ENCODE data around the gene SH2D4B. TPM values are rescaled to one million over a fixed set of nuclear protein-coding genes. Genes with fewer than 3 reads are reported as not detected.

The SH2D4B gene
- total RNA-seq, 1 experiment from 2014 or later, result not detected

DNA sequence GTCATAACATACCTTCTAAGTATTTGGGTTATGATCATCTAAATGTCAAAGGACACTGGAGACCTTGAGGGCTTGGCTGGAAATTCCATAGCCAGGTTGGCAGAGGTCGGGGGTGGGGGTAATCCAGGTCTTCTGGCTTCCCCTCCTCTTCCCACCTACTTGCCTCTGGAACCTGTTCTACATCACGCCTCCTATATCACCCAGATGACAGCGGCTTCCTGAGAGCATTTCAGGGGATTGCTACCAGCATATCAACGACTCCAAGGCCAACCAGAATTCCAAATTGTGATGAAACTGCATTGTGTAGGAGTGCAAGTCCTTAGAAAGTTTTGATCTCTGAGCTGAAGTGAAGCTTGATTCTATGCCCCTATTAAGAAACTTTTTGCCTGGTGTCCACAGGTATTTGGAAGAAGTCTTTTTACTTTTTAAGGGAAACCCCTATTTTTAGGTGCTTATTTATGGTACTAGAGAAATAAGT lies 95.7 kb downstream of the SH2D4B start:
- no peaks in the 10 kb centered on the region for H3F3A ChIP-seq (ENCODE audit: low read length, unreplicated experiment)
- no peaks in the 10 kb centered on the region for H3K4me1 ChIP-seq (ENCODE audit: insufficient read depth, low read length)
- BruUV-seq (replicated peaks), result no TSS peak
- H3K9me2 ChIP-seq (replicated peaks; ENCODE audit: low read length), result no peaks in the 10 kb centered on the region
- no peak overlapping the region for H3K27ac ChIP-seq (ENCODE audit: low read length)
- no peak overlapping the region for H3K4me2 ChIP-seq (ENCODE audit: low read length)
- CTCF ChIA-PET, result no interaction called here
- no peak overlapping the region for H3K9ac ChIP-seq (ENCODE audit: low read length)
- no peaks in the 10 kb centered on the region for H4K20me1 ChIP-seq (ENCODE audit: low read length)
- POLR2A ChIA-PET (ENCODE audit: unreplicated experiment), result no interaction called here
- DNase-seq (no peak), ATAC-seq (no peak)
- no peaks in the 10 kb centered on the region for H3K79me2 ChIP-seq (ENCODE audit: low read length)
- no peak overlapping the region for H3K4me3 ChIP-seq (ENCODE audit: low read length)
- H3K27me3 ChIP-seq (ENCODE audit: low read length), result no peaks in the 10 kb centered on the region
- no peaks in the 10 kb centered on the region for H3K9me3 ChIP-seq (ENCODE audit: low read length)
- no peak overlapping the region for H2AFZ ChIP-seq (ENCODE audit: low read length)
- TF ChIP-seq, protein P1, sequence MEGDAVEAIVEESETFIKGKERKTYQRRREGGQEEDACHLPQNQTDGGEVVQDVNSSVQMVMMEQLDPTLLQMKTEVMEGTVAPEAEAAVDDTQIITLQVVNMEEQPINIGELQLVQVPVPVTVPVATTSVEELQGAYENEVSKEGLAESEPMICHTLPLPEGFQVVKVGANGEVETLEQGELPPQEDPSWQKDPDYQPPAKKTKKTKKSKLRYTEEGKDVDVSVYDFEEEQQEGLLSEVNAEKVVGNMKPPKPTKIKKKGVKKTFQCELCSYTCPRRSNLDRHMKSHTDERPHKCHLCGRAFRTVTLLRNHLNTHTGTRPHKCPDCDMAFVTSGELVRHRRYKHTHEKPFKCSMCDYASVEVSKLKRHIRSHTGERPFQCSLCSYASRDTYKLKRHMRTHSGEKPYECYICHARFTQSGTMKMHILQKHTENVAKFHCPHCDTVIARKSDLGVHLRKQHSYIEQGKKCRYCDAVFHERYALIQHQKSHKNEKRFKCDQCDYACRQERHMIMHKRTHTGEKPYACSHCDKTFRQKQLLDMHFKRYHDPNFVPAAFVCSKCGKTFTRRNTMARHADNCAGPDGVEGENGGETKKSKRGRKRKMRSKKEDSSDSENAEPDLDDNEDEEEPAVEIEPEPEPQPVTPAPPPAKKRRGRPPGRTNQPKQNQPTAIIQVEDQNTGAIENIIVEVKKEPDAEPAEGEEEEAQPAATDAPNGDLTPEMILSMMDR (conservative IDR thresholded peaks at IDR 0.05; ENCODE audit: low read depth, low read length), result no peak
- TF ChIP-seq EZH2 (IDR thresholded peaks at IDR 0.05; ENCODE audit: low read length, unreplicated experiment) (no peak), EZH2phosphoT487 (IDR thresholded peaks at IDR 0.05; ENCODE audit: borderline replicate concordance, low read length) (no peak)
- H3K36me3 ChIP-seq (ENCODE audit: low read depth, low read length), result no peaks in the 10 kb centered on the region
- intact Hi-C loops (cut with micrococcal nuclease), result no loop called here

DNA sequence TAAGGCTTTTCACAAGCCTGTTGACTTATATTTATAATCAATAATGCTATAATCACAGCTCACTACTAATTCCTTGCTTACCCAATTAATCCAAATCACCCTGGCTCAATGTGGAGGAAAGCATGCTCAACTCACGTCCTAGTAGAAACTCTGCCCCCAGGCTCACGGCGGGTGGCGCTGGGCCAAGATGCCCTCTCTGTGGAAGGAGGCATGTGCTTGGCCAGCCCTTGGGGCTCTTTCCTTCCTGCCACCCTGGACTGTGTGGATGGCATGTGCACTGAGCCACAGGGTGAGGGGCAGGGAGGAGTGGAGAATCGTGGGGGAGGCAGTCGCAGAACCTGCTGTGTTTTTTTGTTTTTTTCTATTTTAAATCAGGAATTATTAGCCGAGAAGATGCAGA lies 96.2 kb downstream of the SH2D4B start:
- H3K9me2 ChIP-seq (replicated peaks; ENCODE audit: low read length), result no peaks in the 10 kb centered on the region
- POLR2A ChIA-PET (ENCODE audit: unreplicated experiment), result no interaction called here
- no peak overlapping the region for H3K9ac ChIP-seq (ENCODE audit: low read length)
- no peak for TF ChIP-seq EZH2phosphoT487 (IDR thresholded peaks at IDR 0.05; ENCODE audit: borderline replicate concordance, low read length)
- TF ChIP-seq EZH2 (IDR thresholded peaks at IDR 0.05; ENCODE audit: low read length, unreplicated experiment), result no peak
- TF ChIP-seq, protein P1 (conservative IDR thresholded peaks at IDR 0.05; ENCODE audit: low read depth, low read length), result no peak
- no peaks in the 10 kb centered on the region for H4K20me1 ChIP-seq (ENCODE audit: low read length)
- H3K4me3 ChIP-seq (ENCODE audit: low read length), result no peak overlapping the region
- H3K9me3 ChIP-seq (ENCODE audit: low read length), result no peaks in the 10 kb centered on the region
- ATAC-seq, result no peak
- intact Hi-C loops (cut with micrococcal nuclease), result no loop called here
- BruUV-seq (replicated peaks), result no TSS peak
- CTCF ChIA-PET, result no interaction called here
- no peak overlapping the region for H2AFZ ChIP-seq (ENCODE audit: low read length)
- DNase-seq, result no peak
- H3K79me2 ChIP-seq (ENCODE audit: low read length), result no peaks in the 10 kb centered on the region
- no peak overlapping the region for H3K4me2 ChIP-seq (ENCODE audit: low read length)
- H3K36me3 ChIP-seq (ENCODE audit: low read depth, low read length), result no peaks in the 10 kb centered on the region
- H3K27ac ChIP-seq (ENCODE audit: low read length), result no peak overlapping the region
- H3K4me1 ChIP-seq (ENCODE audit: insufficient read depth, low read length), result no peaks in the 10 kb centered on the region
- H3K27me3 ChIP-seq (ENCODE audit: low read length), result no peaks in the 10 kb centered on the region
- H3F3A ChIP-seq (ENCODE audit: low read length, unreplicated experiment), result no peaks in the 10 kb centered on the region

DNA sequence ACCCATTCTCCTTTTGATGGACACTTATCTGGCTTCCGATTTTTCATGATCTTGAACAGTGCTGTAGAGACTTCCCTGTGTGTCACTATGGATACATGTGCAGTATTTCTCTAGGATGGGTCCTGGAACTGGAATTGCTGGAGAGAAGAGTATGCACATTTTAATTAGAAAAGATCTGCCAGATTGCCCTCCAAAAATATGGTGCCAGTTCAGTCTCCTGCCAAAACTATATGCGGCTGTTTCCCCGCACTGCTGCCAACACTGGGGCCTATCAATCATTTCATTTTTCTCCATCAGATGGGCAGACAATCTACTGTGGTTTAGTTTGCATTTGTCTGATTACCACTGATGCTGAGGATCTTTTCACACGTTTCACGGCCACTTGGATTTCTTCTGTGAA lies 105.0 kb downstream of the SH2D4B start:
- POLR2A ChIA-PET (ENCODE audit: unreplicated experiment), result no interaction called here
- H3K9me3 ChIP-seq (ENCODE audit: low read length), result no peaks in the 10 kb centered on the region
- H3K27me3 ChIP-seq (ENCODE audit: low read length), result no peaks in the 10 kb centered on the region
- no peaks in the 10 kb centered on the region for H3K36me3 ChIP-seq (ENCODE audit: low read depth, low read length)
- no peaks in the 10 kb centered on the region for H4K20me1 ChIP-seq (ENCODE audit: low read length)
- no peaks in the 10 kb centered on the region for H3K9me2 ChIP-seq (replicated peaks; ENCODE audit: low read length)
- H3K79me2 ChIP-seq (ENCODE audit: low read length), result no peaks in the 10 kb centered on the region
- no peak overlapping the region for H3K9ac ChIP-seq (ENCODE audit: low read length)
- intact Hi-C loops (cut with micrococcal nuclease), result no loop called here
- no peak for ATAC-seq
- H3K4me2 ChIP-seq (ENCODE audit: low read length), result no peak overlapping the region
- CTCF ChIA-PET, result no interaction called here
- no peak overlapping the region for H3K27ac ChIP-seq (ENCODE audit: low read length)
- no peaks in the 10 kb centered on the region for H3F3A ChIP-seq (ENCODE audit: low read length, unreplicated experiment)
- no peaks in the 10 kb centered on the region for H3K4me1 ChIP-seq (ENCODE audit: insufficient read depth, low read length)
- no peak overlapping the region for H3K4me3 ChIP-seq (ENCODE audit: low read length)
- BruUV-seq (replicated peaks), result no TSS peak
- no peak overlapping the region for H2AFZ ChIP-seq (ENCODE audit: low read length)
- TF ChIP-seq EZH2 (IDR thresholded peaks at IDR 0.05; ENCODE audit: low read length, unreplicated experiment), result no peak
- no peak for TF ChIP-seq EZH2phosphoT487 (IDR thresholded peaks at IDR 0.05; ENCODE audit: borderline replicate concordance, low read length)
- TF ChIP-seq, protein P1 (conservative IDR thresholded peaks at IDR 0.05; ENCODE audit: low read depth, low read length), result no peak
- no peak for DNase-seq

Measured in PC-3 (cell line).